ENCODE measurements around the gene THSD4.

DNA sequence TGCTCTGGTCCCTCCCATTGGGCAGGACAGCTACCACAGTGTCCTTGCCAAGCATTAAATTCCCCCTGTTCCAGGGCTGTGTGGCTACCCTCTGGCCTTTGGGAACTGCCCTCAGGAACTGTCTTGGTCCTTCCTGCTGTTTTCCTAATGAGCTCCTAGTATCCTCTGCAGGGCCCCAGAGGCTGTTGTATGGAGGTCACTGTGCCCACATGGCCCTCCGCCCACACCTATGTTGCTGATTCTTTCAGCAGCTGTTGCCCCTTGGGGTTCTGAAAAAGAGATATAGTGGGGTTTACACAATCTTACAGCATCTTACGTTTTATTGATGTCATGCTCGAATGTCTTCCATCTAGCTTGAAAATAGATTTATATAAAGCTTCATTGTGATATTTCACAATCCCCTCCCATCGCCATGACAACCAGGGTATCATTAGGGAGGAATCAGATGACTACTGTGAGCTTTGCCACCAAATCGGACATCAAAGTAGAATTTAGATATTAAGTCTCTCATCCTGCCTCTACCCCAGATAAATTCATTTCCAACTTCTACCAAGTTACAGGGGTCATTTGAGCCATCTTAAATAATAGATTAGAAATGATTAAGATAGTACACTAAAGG, 598.0 kb downstream of the THSD4 start:
- TF ChIP-seq, protein P1, sequence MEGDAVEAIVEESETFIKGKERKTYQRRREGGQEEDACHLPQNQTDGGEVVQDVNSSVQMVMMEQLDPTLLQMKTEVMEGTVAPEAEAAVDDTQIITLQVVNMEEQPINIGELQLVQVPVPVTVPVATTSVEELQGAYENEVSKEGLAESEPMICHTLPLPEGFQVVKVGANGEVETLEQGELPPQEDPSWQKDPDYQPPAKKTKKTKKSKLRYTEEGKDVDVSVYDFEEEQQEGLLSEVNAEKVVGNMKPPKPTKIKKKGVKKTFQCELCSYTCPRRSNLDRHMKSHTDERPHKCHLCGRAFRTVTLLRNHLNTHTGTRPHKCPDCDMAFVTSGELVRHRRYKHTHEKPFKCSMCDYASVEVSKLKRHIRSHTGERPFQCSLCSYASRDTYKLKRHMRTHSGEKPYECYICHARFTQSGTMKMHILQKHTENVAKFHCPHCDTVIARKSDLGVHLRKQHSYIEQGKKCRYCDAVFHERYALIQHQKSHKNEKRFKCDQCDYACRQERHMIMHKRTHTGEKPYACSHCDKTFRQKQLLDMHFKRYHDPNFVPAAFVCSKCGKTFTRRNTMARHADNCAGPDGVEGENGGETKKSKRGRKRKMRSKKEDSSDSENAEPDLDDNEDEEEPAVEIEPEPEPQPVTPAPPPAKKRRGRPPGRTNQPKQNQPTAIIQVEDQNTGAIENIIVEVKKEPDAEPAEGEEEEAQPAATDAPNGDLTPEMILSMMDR (conservative IDR thresholded peaks at IDR 0.05), result no peak
- no peak for TF ChIP-seq ZFX (IDR thresholded peaks at IDR 0.05)

All from C4-2B (cell line).